GM12873 (cell line): Measurements from ENCODE around the gene KRT86.

ENCODE experiments used
- CTCF ChIP-seq: IDR thresholded peaks from 2 replicates; pipeline ENCODE4 v1.5.1; 2012; ENCODE audit warnings: low read depth, mild to moderate bottlenecking, moderate library complexity, low read length, control low read depth; ENCODE audit not compliant: insufficient read depth; ENCODE audit errors: missing control alignments

KRT86 gene

GRCh38 chr12:52280319-52280795, 5.9 kb downstream of the KRT86 start:
- TF ChIP-seq CTCF = no peak

DNA sequence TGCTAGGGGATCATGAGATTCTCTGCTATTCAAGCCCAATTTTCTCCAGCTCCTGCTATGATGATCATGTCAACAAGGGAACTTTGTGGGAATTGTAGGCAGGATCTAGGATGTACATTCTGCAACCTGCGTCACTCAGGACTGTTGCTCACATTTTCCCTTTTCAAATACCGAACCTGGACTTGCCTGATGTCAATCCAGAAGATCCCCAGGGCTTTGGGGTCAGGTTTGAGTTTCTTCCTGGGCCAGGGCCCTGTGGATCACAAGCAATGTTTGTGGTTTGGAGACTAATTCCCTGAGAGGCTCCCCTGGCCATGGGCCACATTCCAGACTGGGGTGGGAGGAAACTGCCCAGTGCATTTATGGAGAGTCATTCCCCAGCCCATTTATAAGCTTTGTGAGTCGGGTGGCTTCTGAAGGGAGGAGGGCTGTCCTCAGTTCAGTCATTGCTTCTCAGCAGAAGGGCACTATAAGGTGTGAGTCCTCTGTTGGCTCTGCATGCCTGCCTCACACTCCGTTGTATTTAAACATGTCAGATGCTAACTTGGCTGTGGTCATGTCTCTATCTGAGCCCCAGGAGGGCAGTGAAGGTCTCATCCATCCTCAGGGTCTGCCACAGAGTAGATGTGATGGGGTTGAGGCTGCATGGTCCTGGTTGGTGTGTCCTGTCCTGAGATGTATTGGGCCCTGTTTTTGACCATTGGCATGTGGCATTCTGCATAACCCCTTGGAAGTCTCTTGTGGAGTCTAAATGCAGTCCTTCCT, 6.5 kb downstream of the KRT86 start:
- no peak for TF ChIP-seq CTCF

DNA sequence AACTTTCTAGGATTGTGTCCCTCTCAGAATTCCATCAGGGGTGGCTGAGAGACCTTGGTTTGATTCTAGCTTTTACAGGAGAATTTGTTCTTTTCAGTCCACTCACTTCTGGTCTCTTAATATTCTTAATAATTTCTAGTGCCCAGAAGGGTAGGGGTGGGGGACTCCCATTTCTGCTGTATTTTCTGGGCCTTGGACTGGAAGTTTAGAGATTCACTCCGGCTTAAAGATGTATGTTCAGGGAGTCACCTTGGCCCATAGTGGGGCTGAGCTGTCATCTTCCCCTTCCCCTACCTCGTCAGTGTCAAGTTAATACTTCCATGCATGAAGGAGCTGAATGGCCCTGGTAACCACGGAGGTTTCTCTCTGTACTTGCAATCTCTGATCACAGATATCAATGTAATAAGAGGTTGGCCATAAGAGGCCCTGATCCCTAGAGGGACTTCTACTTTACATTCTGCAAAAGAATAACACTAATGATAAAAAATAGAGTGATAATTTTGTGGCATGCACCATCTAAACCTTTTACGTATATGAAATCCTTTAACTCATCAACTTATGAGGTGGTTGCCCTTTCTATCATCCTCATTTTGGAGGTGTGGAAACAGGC, 10.2 kb downstream of the KRT86 start:
- no peak for TF ChIP-seq CTCF

GRCh38 chr12:52285172-52285745, 10.8 kb downstream of the KRT86 start:
- no peak for TF ChIP-seq CTCF

- TF ChIP-seq CTCF = no peak
Observed at GRCh38 chr12:52285851-52286530, 11.5 kb downstream of the KRT86 start.

DNA sequence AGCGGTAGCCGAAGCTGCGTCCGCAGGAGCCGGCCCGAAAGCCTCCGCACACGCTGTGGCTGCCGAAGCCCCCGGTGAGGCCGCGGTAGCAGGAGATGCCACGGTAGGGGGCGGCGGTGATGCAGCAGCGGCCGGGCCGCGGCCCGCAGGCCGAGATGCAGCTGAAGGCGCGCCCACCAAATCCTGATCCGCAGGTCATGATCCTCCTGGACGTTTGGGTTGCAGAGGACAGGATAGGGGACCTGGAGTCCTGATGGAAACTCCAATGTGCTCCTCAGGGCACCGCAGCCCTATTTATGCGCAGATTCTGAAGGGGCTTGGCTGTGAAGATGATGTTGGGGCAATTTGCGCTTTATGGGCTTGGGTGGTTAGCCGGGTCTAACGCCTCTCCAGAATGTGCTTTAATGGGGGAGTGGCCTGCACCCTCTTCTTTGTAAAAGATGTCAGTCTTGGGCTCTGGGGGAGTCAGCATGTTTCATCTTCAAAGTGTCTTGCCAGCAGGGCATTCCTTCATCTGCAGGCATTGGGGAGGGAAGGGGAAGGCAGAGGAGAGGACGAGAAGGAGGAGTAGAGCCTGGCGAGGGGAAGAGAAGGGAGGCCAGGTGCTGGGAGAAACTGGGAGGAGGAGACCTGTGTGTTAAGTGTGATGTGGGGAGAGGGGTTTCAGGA, 17.0 kb downstream of the KRT86 start, which contains the start of gene KRT81:
TSS of gene KRT81 (minus strand) at position 268 of the 669 bp plus-strand sequence. CDS start at position 199, 69 bp downstream.
- TF ChIP-seq CTCF = no peak
